ENCODE measurements around the gene FAM78B. TPM values are rescaled to one million over a fixed set of nuclear protein-coding genes. Genes with fewer than 3 reads are reported as not detected.

FAM78B gene
- total RNA-seq, 4 donors from 2014 or later, result 0.64 to 1.2 (median 0.81) TPM

DNA sequence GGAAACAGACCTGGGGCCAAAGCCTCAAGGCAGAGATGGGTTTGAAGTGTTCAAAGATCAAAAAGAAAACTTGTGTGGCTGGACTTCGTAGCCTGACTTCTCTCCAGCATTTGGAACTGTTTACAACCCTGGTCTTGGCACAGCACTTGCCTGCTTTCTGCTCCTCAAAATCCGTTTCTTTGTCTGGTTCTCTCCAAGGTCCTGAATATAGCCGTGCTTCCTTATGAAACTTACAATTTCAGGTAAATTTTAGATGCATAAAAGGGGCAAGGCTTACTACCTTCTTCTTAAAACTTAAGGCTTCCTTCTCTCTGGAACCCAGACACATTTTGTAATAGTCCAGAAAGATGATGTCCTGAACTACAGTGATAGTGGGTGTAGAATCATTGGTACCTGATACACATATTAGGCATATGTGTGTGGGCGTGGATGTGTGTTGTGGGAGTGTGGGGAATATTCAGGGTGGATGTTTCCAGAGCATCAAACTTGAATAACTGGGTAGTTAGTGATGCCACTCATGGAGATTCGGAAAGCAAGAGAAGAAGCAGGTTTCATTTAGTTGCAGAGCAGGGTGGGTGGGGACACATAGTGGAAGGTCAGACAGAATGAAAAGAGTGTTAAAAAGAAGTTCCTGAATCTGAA is 26.4 kb upstream of the FAM78B start:
- intact Hi-C loops (cut with DNase I; ENCODE audit: low total_unique reads), result no loop called here
- no peak for DNase-seq (ENCODE audit: low spot score in 2 of 2)
- TF ChIP-seq, protein P1, sequence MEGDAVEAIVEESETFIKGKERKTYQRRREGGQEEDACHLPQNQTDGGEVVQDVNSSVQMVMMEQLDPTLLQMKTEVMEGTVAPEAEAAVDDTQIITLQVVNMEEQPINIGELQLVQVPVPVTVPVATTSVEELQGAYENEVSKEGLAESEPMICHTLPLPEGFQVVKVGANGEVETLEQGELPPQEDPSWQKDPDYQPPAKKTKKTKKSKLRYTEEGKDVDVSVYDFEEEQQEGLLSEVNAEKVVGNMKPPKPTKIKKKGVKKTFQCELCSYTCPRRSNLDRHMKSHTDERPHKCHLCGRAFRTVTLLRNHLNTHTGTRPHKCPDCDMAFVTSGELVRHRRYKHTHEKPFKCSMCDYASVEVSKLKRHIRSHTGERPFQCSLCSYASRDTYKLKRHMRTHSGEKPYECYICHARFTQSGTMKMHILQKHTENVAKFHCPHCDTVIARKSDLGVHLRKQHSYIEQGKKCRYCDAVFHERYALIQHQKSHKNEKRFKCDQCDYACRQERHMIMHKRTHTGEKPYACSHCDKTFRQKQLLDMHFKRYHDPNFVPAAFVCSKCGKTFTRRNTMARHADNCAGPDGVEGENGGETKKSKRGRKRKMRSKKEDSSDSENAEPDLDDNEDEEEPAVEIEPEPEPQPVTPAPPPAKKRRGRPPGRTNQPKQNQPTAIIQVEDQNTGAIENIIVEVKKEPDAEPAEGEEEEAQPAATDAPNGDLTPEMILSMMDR (IDR thresholded peaks at IDR 0.05), result no peak
- no peak for TF ChIP-seq POLR2A (IDR thresholded peaks at IDR 0.05)
- no peak overlapping the region for H3K4me3 ChIP-seq (ENCODE audit: low read depth, poor library complexity, severe bottlenecking)
- 45 to 52% methylated on average over 5 of the region's 5 CpGs for WGBS, 2 donors

DNA sequence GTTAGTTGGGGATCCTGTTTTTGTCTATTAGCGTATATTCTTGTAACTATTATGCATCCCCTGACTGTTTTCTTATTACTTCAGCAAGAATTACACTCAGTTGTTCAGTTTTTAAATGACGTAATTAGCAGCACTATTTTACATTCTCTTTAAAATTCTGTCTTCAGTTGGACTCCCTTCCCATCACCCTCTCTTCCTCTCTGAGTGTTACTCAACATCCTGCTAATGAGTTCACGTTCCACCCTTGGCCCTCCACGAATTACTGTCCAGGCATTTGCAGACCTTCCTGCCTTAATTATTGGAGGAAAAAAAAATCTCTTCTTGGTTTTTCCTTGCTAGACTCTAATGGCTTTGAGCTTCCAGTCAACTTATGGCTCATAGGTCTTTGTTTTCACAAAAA is 23.6 kb upstream of the FAM78B start:
- no peak overlapping the region for H3K4me3 ChIP-seq (ENCODE audit: low read depth, poor library complexity, severe bottlenecking)
- WGBS, 2 donors, result 66 to 69% methylated on average over 4 of the region's 4 CpGs
- DNase-seq (ENCODE audit: low spot score in 2 of 2), result no peak
- TF ChIP-seq, protein P1 (IDR thresholded peaks at IDR 0.05), result no peak
- TF ChIP-seq POLR2A (IDR thresholded peaks at IDR 0.05), result no peak
- intact Hi-C loops (cut with DNase I; ENCODE audit: low total_unique reads), result no loop called here

DNA sequence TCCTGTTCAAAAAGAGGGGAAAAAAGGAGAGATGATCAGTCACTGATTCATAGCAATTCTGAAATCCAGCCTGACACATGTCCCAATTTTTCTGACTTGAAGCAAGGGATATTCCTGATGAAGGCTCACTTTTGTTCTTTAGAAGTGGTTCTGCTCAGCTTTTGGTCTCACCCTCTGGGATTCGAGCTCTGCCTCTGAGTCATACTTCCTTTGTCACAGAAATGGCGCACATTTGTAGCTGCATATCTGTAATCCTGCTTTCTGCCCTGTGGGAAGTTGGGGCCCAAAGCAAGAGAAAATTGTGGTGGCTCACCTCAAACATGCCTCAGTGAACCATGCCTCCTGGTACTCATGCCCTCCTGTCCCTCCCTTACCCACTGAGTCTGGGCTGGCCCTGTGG is 22.3 kb upstream of the FAM78B start:
- TF ChIP-seq, protein P1 (IDR thresholded peaks at IDR 0.05), result no peak
- H3K4me3 ChIP-seq (ENCODE audit: low read depth, poor library complexity, severe bottlenecking), result no peak overlapping the region
- DNase-seq (ENCODE audit: low spot score in 2 of 2), result no peak
- WGBS, 2 donors, result 52 to 62% methylated on average over 2 of the region's 2 CpGs
- intact Hi-C loops (cut with DNase I; ENCODE audit: low total_unique reads), result no loop called here

DNA sequence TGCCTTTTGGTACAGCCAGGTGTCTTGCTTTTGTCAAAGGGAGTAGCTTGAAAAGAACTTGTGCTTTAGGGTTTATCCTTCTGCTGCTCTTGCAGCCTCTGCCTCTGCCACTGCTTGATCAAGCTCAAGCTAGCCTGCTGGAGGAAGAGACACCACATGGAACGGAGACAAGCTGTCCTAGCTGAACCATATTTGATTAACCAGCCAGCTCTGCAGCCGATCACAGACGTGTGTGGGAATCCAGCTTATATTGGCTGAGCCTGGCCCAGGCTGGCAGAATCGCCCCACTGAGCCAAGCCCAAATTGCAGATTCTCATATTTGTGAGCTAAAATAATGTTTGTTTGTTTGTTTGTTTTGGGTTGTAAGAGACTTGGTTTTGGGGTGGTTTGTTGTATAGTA is 18.7 kb upstream of the FAM78B start:
- WGBS, 2 donors, result 65 to 83% methylated on average over 4 of the region's 4 CpGs
- intact Hi-C loops (cut with DNase I; ENCODE audit: low total_unique reads), result no loop called here
- DNase-seq (ENCODE audit: low spot score in 2 of 2), result no peak
- TF ChIP-seq, protein P1 (IDR thresholded peaks at IDR 0.05), result no peak
- TF ChIP-seq POLR2A (IDR thresholded peaks at IDR 0.05), result no peak
- H3K4me3 ChIP-seq (ENCODE audit: low read depth, poor library complexity, severe bottlenecking), result no peak overlapping the region

DNA sequence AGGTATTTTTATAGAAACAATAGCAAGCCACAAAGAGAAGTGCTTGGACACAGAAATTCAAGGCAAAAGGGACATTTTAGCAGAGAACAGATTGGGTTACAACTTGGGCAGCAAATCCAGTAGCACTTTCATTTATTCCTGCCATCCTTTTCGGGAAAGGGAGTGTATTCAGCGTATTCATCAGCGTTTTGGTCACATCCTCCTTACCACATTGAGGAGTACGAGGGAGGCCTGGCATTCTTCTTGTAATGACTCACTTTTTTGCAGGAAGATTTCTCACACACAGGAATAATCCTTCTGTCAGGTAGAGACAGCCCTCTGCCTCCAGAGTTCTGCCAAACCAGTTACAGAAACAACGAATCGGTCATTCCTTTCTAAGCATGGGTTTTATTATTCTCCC is 18.1 kb upstream of the FAM78B start:
- no peak for TF ChIP-seq POLR2A (IDR thresholded peaks at IDR 0.05)
- TF ChIP-seq, protein P1 (IDR thresholded peaks at IDR 0.05), result no peak
- 68 to 75% methylated on average over 6 of the region's 6 CpGs for WGBS, 2 donors
- intact Hi-C loops (cut with DNase I; ENCODE audit: low total_unique reads), result no loop called here
- DNase-seq (ENCODE audit: low spot score in 2 of 2), result no peak
- no peak overlapping the region for H3K4me3 ChIP-seq (ENCODE audit: low read depth, poor library complexity, severe bottlenecking)

DNA sequence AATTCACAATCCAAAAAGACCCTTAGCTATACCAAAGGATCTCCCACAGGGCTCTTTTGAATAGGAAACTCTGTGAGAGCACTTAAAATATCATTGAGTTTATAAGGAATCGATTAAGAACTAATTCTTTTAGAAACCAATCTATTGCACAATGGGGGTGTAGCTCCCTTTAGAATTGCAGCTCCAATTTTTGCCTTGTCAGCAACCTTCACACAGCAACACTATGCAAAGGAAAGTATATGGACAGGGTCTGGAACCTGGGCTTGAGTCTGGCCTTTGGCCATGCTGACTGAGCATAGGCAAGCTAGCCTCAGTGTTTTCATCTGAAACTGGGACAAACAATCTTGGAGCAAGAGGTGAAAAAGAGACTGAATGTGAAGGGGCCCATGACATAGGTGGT is 17.2 kb upstream of the FAM78B start:
- H3K4me3 ChIP-seq (ENCODE audit: low read depth, poor library complexity, severe bottlenecking), result no peak overlapping the region
- intact Hi-C loops (cut with DNase I; ENCODE audit: low total_unique reads), result no loop called here
- TF ChIP-seq, protein P1 (IDR thresholded peaks at IDR 0.05), result no peak
- no peak for TF ChIP-seq POLR2A (IDR thresholded peaks at IDR 0.05)
- 78 to 85% methylated on average over 1 of the region's 1 CpG for WGBS, 2 donors
- DNase-seq (ENCODE audit: low spot score in 2 of 2), result no peak

Data from lower leg skin (tissue), 4 donors.